Activated naive CD4-positive, alpha-beta T cell treated with anti-CD3 and anti-CD28 coated beads for 36 hours (primary cell): ENCODE data around the gene CENPV. TPM values are rescaled to one million over a fixed set of nuclear protein-coding genes. Genes with fewer than 3 reads are reported as not detected.
A peak's percentile ranks its signal among the peaks of the same experiment; 100 is the strongest.
"Not testable (repeated sequence)": the region's sequence is repeated elsewhere in the genome, so short reads cannot be mapped to it uniquely, and the experiment has no call there.

Experiments
- CTCF ChIA-PET: fragments of 350-600 bp; sonication (Branson Sonifier 250); formaldehyde crosslinking; loops from one replicate; lab custom pipeline; 2021; ENCODE audit warnings: antibody characterized with exemption; lab: Charles Lee
- DNase-seq: peaks from one replicate; pipeline ENCODE4 v3.0.0-alpha.2; 2020
- H3K27ac Mint-ChIP-seq: one replicate; pipeline ENCODE4 v1.8.0; 2021; ENCODE audit warnings: mild to moderate bottlenecking, mixed read lengths
- H3K27me3 Mint-ChIP-seq: one replicate; pipeline ENCODE4 v1.8.0; 2021; ENCODE audit warnings: low read depth, mixed read lengths
- H3K36me3 Mint-ChIP-seq: one replicate; pipeline ENCODE4 v1.8.0; 2021; ENCODE audit warnings: low read depth, mixed read lengths
- H3K4me1 Mint-ChIP-seq: one replicate; pipeline ENCODE4 v1.8.0; 2021; ENCODE audit warnings: low read depth, mixed read lengths
- H3K4me3 Mint-ChIP-seq: one replicate; pipeline ENCODE4 v1.8.0; 2021; ENCODE audit warnings: mild to moderate bottlenecking, moderate library complexity, mixed read lengths
- H3K9me3 Mint-ChIP-seq: one replicate; pipeline ENCODE4 v1.8.0; 2021; ENCODE audit warnings: mixed read lengths
- intact Hi-C: fragments of 100-400 bp; cut with micrococcal nuclease; formaldehyde crosslinking; loops from one replicate; pipeline ENCODE4 v1.15.1; 2023
- total RNA-seq, 2 experiments: library from RNA; stranded (reverse); gene quantifications; one replicate each; pipeline ENCODE4 v1.2.3, GENCODE V29; 2021

CENPV gene
- total RNA-seq, result 100 to 1,000 TPM; 117 to 121 TPM

GRCh38 chr17:16353317-16354174, at the start of gene CENPV:
Gene CENPV, minus strand, starts transcription at chr17:16353469. Its CDS starts 33 bp downstream, at chr17:16353436.
- H3K27me3 Mint-ChIP-seq, result no peaks in the 10 kb centered on the region
- CTCF ChIA-PET, result interaction anchor here (0.5 to 1.9 kb wide), 7 partner anchors 10 to 136 kb away, joined by 3 to 15 read pairs (median 4); no protein-coding TSS in a partner anchor
- H3K27ac Mint-ChIP-seq, result peak within 1 kb of the TSS; percentile 77
- peaks cover 22% of the 10 kb centered on the region for H3K4me1 Mint-ChIP-seq
- H3K4me3 Mint-ChIP-seq, result peak within 1 kb of the TSS; percentile 96
- peaks cover 8% of the 10 kb centered on the region for H3K36me3 Mint-ChIP-seq
- intact Hi-C loops, result loop anchor here (2.0 to 5.0 kb wide), 4 partner anchors 27 to 351 kb away; partner anchors contain the start of genes NCOR1 and UBB
- no peaks in the 10 kb centered on the region for H3K9me3 Mint-ChIP-seq
- peak; percentile 62 for DNase-seq

GRCh38 chr17:16398270-16399267, 45.3 kb upstream of the CENPV start:
- CTCF ChIA-PET, result no interaction called here
- Mint-ChIP-seq H3K4me3 (no peak overlapping the region), H3K27me3 (no peaks in the 10 kb centered on the region), H3K4me1 (peaks cover 7% of the 10 kb centered on the region), H3K9me3 (no peaks in the 10 kb centered on the region), H3K36me3 (no peaks in the 10 kb centered on the region), H3K27ac (no peak overlapping the region)
- intact Hi-C loops, result loop anchor here (2.0 to 5.0 kb wide), 2 partner anchors 18 to 371 kb away; partner anchors contain the start of gene UBB
- peak; percentile 48 for DNase-seq

- not testable (repeated sequence) for H3K27ac Mint-ChIP-seq, H3K27me3 Mint-ChIP-seq, DNase-seq, H3K4me3 Mint-ChIP-seq, H3K4me1 Mint-ChIP-seq, H3K36me3 Mint-ChIP-seq, H3K9me3 Mint-ChIP-seq
- intact Hi-C loops, result loop anchor here (5.0 kb wide), 1 partner anchor 369 kb away; no protein-coding TSS in a partner anchor
- CTCF ChIA-PET, result interaction anchor here (0.6 kb wide), 1 partner anchor 288 kb away, joined by 5 read pairs; no protein-coding TSS in a partner anchor
Observed at GRCh38 chr17:16396693-16397092, 43.4 kb upstream of the CENPV start.

- not testable (repeated sequence) for DNase-seq
Observed at GRCh38 chr17:16395887-16396286, 42.6 kb upstream of the CENPV start.

GRCh38 chr17:16392491-16392890, 39.2 kb upstream of the CENPV start:
- DNase-seq, H3K4me3 Mint-ChIP-seq, H3K4me1 Mint-ChIP-seq, H3K27me3 Mint-ChIP-seq, H3K27ac Mint-ChIP-seq, H3K36me3 Mint-ChIP-seq, H3K9me3 Mint-ChIP-seq, intact Hi-C loops: not testable (repeated sequence)
- CTCF ChIA-PET, result interaction anchor here (0.6 to 1.6 kb wide), 2 partner anchors 29 to 242 kb away, joined by 3 to 5 read pairs; no protein-coding TSS in a partner anchor

More at GRCh38 chr17:16395887-16396286, 42.6 kb upstream of the CENPV start:
- CTCF ChIA-PET, H3K4me3 Mint-ChIP-seq, H3K27me3 Mint-ChIP-seq, H3K27ac Mint-ChIP-seq, H3K36me3 Mint-ChIP-seq, H3K9me3 Mint-ChIP-seq, H3K4me1 Mint-ChIP-seq: not testable (repeated sequence)
- intact Hi-C loops, result loop anchor here (5.0 kb wide), 1 partner anchor 369 kb away; no protein-coding TSS in a partner anchor

GRCh38 chr17:16391451-16391850, 38.2 kb upstream of the CENPV start:
- Mint-ChIP-seq H3K4me3 (no peak overlapping the region), H3K4me1 (peaks cover 2% of the 10 kb centered on the region), H3K27me3 (no peaks in the 10 kb centered on the region), H3K9me3 (no peaks in the 10 kb centered on the region), H3K36me3 (no peaks in the 10 kb centered on the region), H3K27ac (no peak overlapping the region)
- no peak for DNase-seq
- CTCF ChIA-PET, result interaction anchor here (0.6 to 1.2 kb wide), 2 partner anchors 10 to 97 kb away, joined by 3 read pairs; no protein-coding TSS in a partner anchor
- intact Hi-C loops, result no loop called here

GRCh38 chr17:16386126-16386507, 32.8 kb upstream of the CENPV start:
- intact Hi-C loops, result loop anchor here (1.0 kb wide), 4 partner anchors 29 to 135 kb away; partner anchors contain the start of gene TRPV2
- CTCF ChIA-PET, result interaction anchor here (0.6 to 2.0 kb wide), 6 partner anchors 16 to 135 kb away, joined by 3 to 16 read pairs (median 3); partner anchors contain the start of gene TRPV2
- Mint-ChIP-seq H3K4me3 (peak overlapping the region; percentile 83), H3K4me1 (peaks cover 34% of the 10 kb centered on the region), H3K36me3 (peaks cover 27% of the 10 kb centered on the region)
- H3K27ac Mint-ChIP-seq, DNase-seq, H3K9me3 Mint-ChIP-seq, H3K27me3 Mint-ChIP-seq: not testable (repeated sequence)

- Mint-ChIP-seq H3K36me3 (peaks cover 29% of the 10 kb centered on the region), H3K9me3 (no peaks in the 10 kb centered on the region), H3K27ac (no peak overlapping the region), H3K27me3 (no peaks in the 10 kb centered on the region), H3K4me1 (peaks cover 36% of the 10 kb centered on the region), H3K4me3 (no peak overlapping the region)
- intact Hi-C loops, result loop anchor here (5.0 kb wide), 1 partner anchor 198 kb away; no protein-coding TSS in a partner anchor
- CTCF ChIA-PET, result interaction anchor here (0.6 to 2.0 kb wide), 6 partner anchors 21 to 137 kb away, joined by 3 to 16 read pairs (median 4); partner anchors contain the start of gene TRPV2
- no peak for DNase-seq
Observed at GRCh38 chr17:16384557-16384956, 31.3 kb upstream of the CENPV start.

GRCh38 chr17:16383772-16384287, 30.6 kb upstream of the CENPV start:
- H3K4me3 Mint-ChIP-seq, result peak overlapping the region; percentile 15
- H3K4me1 Mint-ChIP-seq, result peaks cover 36% of the 10 kb centered on the region
- peak overlapping the region; percentile 63 for H3K27ac Mint-ChIP-seq
- CTCF ChIA-PET, result interaction anchor here (0.7 to 2.1 kb wide), 3 partner anchors 9 to 36 kb away, joined by 3 to 10 read pairs (median 3); no protein-coding TSS in a partner anchor
- H3K36me3 Mint-ChIP-seq, result peaks cover 29% of the 10 kb centered on the region
- no peaks in the 10 kb centered on the region for H3K27me3 Mint-ChIP-seq
- H3K9me3 Mint-ChIP-seq, result no peaks in the 10 kb centered on the region
- no peak for DNase-seq
- intact Hi-C loops, result loop anchor here (5.0 kb wide), 1 partner anchor 198 kb away; no protein-coding TSS in a partner anchor

GRCh38 chr17:16383216-16383615, 29.9 kb upstream of the CENPV start:
- Mint-ChIP-seq H3K4me1 (peaks cover 36% of the 10 kb centered on the region), H3K4me3 (peak overlapping the region; percentile 49), H3K27me3 (no peaks in the 10 kb centered on the region), H3K27ac (peak overlapping the region; percentile 63), H3K9me3 (no peaks in the 10 kb centered on the region), H3K36me3 (peaks cover 29% of the 10 kb centered on the region)
- CTCF ChIA-PET, result interaction anchor here (0.7 to 2.1 kb wide), 4 partner anchors 8 to 36 kb away, joined by 3 to 10 read pairs (median 3); no protein-coding TSS in a partner anchor
- intact Hi-C loops, result loop anchor here (5.0 kb wide), 1 partner anchor 199 kb away; no protein-coding TSS in a partner anchor
- DNase-seq, result no peak

- peaks cover 29% of the 10 kb centered on the region for H3K36me3 Mint-ChIP-seq
- peak; percentile 65 for DNase-seq
- H3K4me1 Mint-ChIP-seq, result peaks cover 35% of the 10 kb centered on the region
- no peaks in the 10 kb centered on the region for H3K27me3 Mint-ChIP-seq
- intact Hi-C loops, result loop anchor here (1.0 to 5.0 kb wide), 8 partner anchors 17 to 422 kb away; partner anchors contain the start of gene CENPV
- CTCF ChIA-PET, result interaction anchor here (0.9 to 2.4 kb wide), 3 partner anchors 15 to 140 kb away, joined by 3 to 9 read pairs (median 3); partner anchors contain the start of gene TRPV2
- peak overlapping the region; percentile 90 for H3K4me3 Mint-ChIP-seq
- no peaks in the 10 kb centered on the region for H3K9me3 Mint-ChIP-seq
- peak overlapping the region; percentile 96 for H3K27ac Mint-ChIP-seq
Observed at GRCh38 chr17:16381496-16381820, 28.2 kb upstream of the CENPV start.
